PC-3 (cell line): ENCODE measurements around the gene BBS5. TPM values are rescaled to one million over a fixed set of nuclear protein-coding genes. Genes with fewer than 3 reads are reported as not detected.
"Not testable (repeated sequence)": the region's sequence is repeated elsewhere in the genome, so short reads cannot be mapped to it uniquely, and the experiment has no call there.

Experiments used
- ATAC-seq: fragments of 200-7000 bp; cut with Tn5 transposase; 2 replicates; pipeline ENCODE4 v1.9.1; 2020; ENCODE audit warnings: mild to moderate bottlenecking, moderate library complexity
- BruUV-seq: library from RNA; stranded (reverse); fragments of 400-500 nt; replicated peaks from 2 replicates; lab custom pipeline; 2021; lab: Mats Ljungman, UMichigan
- CTCF ChIA-PET: fragments of 300-600 bp; sonication (Branson Sonifier 250); formaldehyde crosslinking; loops from one replicate; lab custom pipeline; 2022; ENCODE audit warnings: antibody characterized with exemption; lab: Charles Lee
- POLR2A ChIA-PET: fragments of 300-600 bp; sonication (Branson Sonifier 250); formaldehyde crosslinking; loops from one replicate; lab custom pipeline; 2022; ENCODE audit warnings: antibody characterized with exemption; ENCODE audit not compliant: unreplicated experiment; lab: Charles Lee
- DNase-seq: peaks from one replicate; pipeline ENCODE4 v3.0.0-alpha.2; 2015
- H2AFZ ChIP-seq: fragments of 300-600 bp; sonication (generic); 2 replicates; pipeline ENCODE4 v1.6.0; 2016; ENCODE audit warnings: antibody characterized with exemption, low read length
- H3F3A ChIP-seq: fragments of 300-600 bp; sonication (generic); one replicate; pipeline ENCODE4 v1.6.0; 2017; ENCODE audit warnings: antibody characterized with exemption, low read length, control low read depth, mild to moderate bottlenecking; ENCODE audit not compliant: unreplicated experiment
- H3K27ac ChIP-seq: fragments of 300-600 bp; sonication (generic); 2 replicates; pipeline ENCODE4 v1.5.1; 2016; ENCODE audit warnings: mild to moderate bottlenecking, low read length
- H3K27me3 ChIP-seq: fragments of 300-600 bp; sonication (generic); 2 replicates; pipeline ENCODE4 v1.6.1; 2016; ENCODE audit warnings: low read length, mixed read lengths
- H3K36me3 ChIP-seq: fragments of 300-600 bp; sonication (generic); 2 replicates; pipeline ENCODE4 v1.6.1; 2016; ENCODE audit warnings: low read depth, mixed run types, low read length, mixed read lengths
- H3K4me1 ChIP-seq: fragments of 300-600 bp; sonication (generic); 2 replicates; pipeline ENCODE4 v1.5.1; 2016; ENCODE audit warnings: low read length; ENCODE audit not compliant: insufficient read depth
- H3K4me2 ChIP-seq: fragments of 300-600 bp; sonication (generic); 2 replicates; pipeline ENCODE4 v1.6.0; 2016; ENCODE audit warnings: low read length
- H3K4me3 ChIP-seq: fragments of 300-600 bp; sonication (generic); 2 replicates; pipeline ENCODE4 v1.5.1; 2016; ENCODE audit warnings: mild to moderate bottlenecking, low read length, mixed read lengths
- H3K79me2 ChIP-seq: fragments of 300-600 bp; sonication (generic); 2 replicates; pipeline ENCODE4 v1.6.1; 2017; ENCODE audit warnings: low read length, mixed read lengths
- H3K9ac ChIP-seq: fragments of 300-600 bp; sonication (generic); 2 replicates; pipeline ENCODE4 v1.6.0; 2016; ENCODE audit warnings: mild to moderate bottlenecking, low read length
- H3K9me2 ChIP-seq: fragments of 300-600 bp; sonication (generic); replicated peaks from 2 replicates; pipeline ENCODE4 v1.6.1; 2016; ENCODE audit warnings: mixed run types, low read length, mixed read lengths
- H3K9me3 ChIP-seq: fragments of 300-600 bp; sonication (generic); 2 replicates; pipeline ENCODE4 v1.6.1; 2016; ENCODE audit warnings: low read length, mixed read lengths
- H4K20me1 ChIP-seq: fragments of 300-600 bp; sonication (generic); 2 replicates; pipeline ENCODE4 v1.6.1; 2016; ENCODE audit warnings: low read length, mixed read lengths
- CTCF ChIP-seq: fragments of 300-600 bp; sonication (generic); conservative IDR thresholded peaks from 2 replicates; pipeline ENCODE4 v1.5.1; 2017; ENCODE audit warnings: antibody characterized with exemption, low read depth, mild to moderate bottlenecking, low read length
- EZH2 ChIP-seq: fragments of 300-600 bp; sonication (generic); IDR thresholded peaks from one replicate; pipeline ENCODE4 v1.6.1; 2017; ENCODE audit warnings: antibody characterized with exemption, mild to moderate bottlenecking, low read length; ENCODE audit not compliant: unreplicated experiment
- EZH2phosphoT487 ChIP-seq: fragments of 300-600 bp; sonication (generic); IDR thresholded peaks from 2 replicates; pipeline ENCODE4 v1.6.1; 2018; ENCODE audit warnings: mild to moderate bottlenecking, antibody characterized with exemption, low read length, borderline replicate concordance
- intact Hi-C: fragments of 100-400 bp; cut with micrococcal nuclease; formaldehyde crosslinking; loops from 2 replicates; pipeline ENCODE4 v1.9.0; 2023
- total RNA-seq: library from RNA; depleted of rRNA; stranded (reverse); fragments of >200 nt; gene quantifications from 2 replicates; pipeline ENCODE4 v1.2.3, GENCODE V29; 2014

The BBS5 gene
- total RNA-seq, 1 experiment from 2014 or later, result 3.8 TPM

GRCh38 chr2:169516488-169516995 lies 37.2 kb downstream of the BBS5 start:
- H3K4me1 ChIP-seq, result peaks cover 23% of the 10 kb centered on the region
- DNase-seq, H3K4me2 ChIP-seq, CTCF ChIA-PET, BruUV-seq, H2AFZ ChIP-seq, ATAC-seq, H3K36me3 ChIP-seq, H3F3A ChIP-seq, H3K27ac ChIP-seq, H3K4me3 ChIP-seq, H3K9ac ChIP-seq, H3K9me3 ChIP-seq, H3K27me3 ChIP-seq, H3K9me2 ChIP-seq, intact Hi-C loops, H3K79me2 ChIP-seq, POLR2A ChIA-PET, H4K20me1 ChIP-seq: not testable (repeated sequence)

- no peaks in the 10 kb centered on the region for H3K79me2 ChIP-seq
These were observed 41.6 kb downstream of the BBS5 start for GRCh38 chr2:169520896-169521295.

GRCh38 chr2:169523681-169524080 lies 44.4 kb downstream of the BBS5 start:
- no peaks in the 10 kb centered on the region for H3K27me3 ChIP-seq
- ATAC-seq, result no peak
- H3K79me2 ChIP-seq, result no peaks in the 10 kb centered on the region
- H3K9me2 ChIP-seq, result no peaks in the 10 kb centered on the region
- H2AFZ ChIP-seq, result no peak overlapping the region
- H3K4me1 ChIP-seq, result peaks cover 8% of the 10 kb centered on the region
- no peak overlapping the region for H3K9ac ChIP-seq
- no peak overlapping the region for H3K4me3 ChIP-seq
- ChIA-PET CTCF (no interaction called here), POLR2A (no interaction called here)
- no peaks in the 10 kb centered on the region for H3F3A ChIP-seq
- BruUV-seq, result no TSS peak
- TF ChIP-seq EZH2, result no peak
- TF ChIP-seq EZH2phosphoT487, result no peak
- no peak for TF ChIP-seq CTCF
- H4K20me1 ChIP-seq, result no peaks in the 10 kb centered on the region
- no peak for DNase-seq
- H3K27ac ChIP-seq, result no peak overlapping the region
- no peak overlapping the region for H3K4me2 ChIP-seq
- H3K36me3 ChIP-seq, result no peaks in the 10 kb centered on the region
- H3K9me3 ChIP-seq, result no peaks in the 10 kb centered on the region
- intact Hi-C loops, result no loop called here

More at GRCh38 chr2:169520896-169521295, 41.6 kb downstream of the BBS5 start:
- no peaks in the 10 kb centered on the region for H3K27me3 ChIP-seq
- TF ChIP-seq EZH2phosphoT487, result no peak
- no peak for TF ChIP-seq CTCF
- TF ChIP-seq EZH2, result no peak
- POLR2A ChIA-PET, result no interaction called here
- H3K4me2 ChIP-seq, result no peak overlapping the region
- H3K4me1 ChIP-seq, result peaks cover 3% of the 10 kb centered on the region; the same call in 1 of the 2 replicates
- intact Hi-C loops, result no loop called here
- H3K9ac ChIP-seq, result no peak overlapping the region
- H3K27ac ChIP-seq, result no peak overlapping the region
- no peak overlapping the region for H3K4me3 ChIP-seq
- no peaks in the 10 kb centered on the region for H3K9me2 ChIP-seq
- CTCF ChIA-PET, result interaction anchor here (0.7 kb wide), 1 partner anchor 38 kb away, joined by 3 read pairs; no protein-coding TSS in a partner anchor
- no peaks in the 10 kb centered on the region for H3F3A ChIP-seq
- no peaks in the 10 kb centered on the region for H3K36me3 ChIP-seq
- H2AFZ ChIP-seq, result no peak overlapping the region
- no peaks in the 10 kb centered on the region for H3K9me3 ChIP-seq
- DNase-seq (no peak), ATAC-seq (no peak)
- no TSS peak for BruUV-seq
- H4K20me1 ChIP-seq, result no peaks in the 10 kb centered on the region
